DND-41 (cell line): ENCODE data around the gene MANF.

ENCODE experiments used
- ATAC-seq: fragments of 200-7000 bp; cut with Tn5 transposase; 3 replicates; pipeline ENCODE4 v1.9.1; 2021; ENCODE audit warnings: low read depth; ENCODE audit not compliant: insufficient read depth
- DNase-seq: peaks from one replicate; pipeline ENCODE4 v3.0.0-alpha.2; 2020
- H2AFZ ChIP-seq: 2 replicates; pipeline ENCODE4 v1.6.0; 2012; ENCODE audit warnings: low read depth, low read length
- H3K27ac ChIP-seq: 2 replicates; pipeline ENCODE4 v1.5.1; 2012; ENCODE audit warnings: low read length, inconsistent platforms
- H3K27me3 ChIP-seq: fragments of 200-600 bp; sonication (generic); 2 replicates; pipeline ENCODE4 v1.6.0; 2012; ENCODE audit warnings: low read length, mild to moderate bottlenecking, inconsistent platforms; ENCODE audit not compliant: insufficient read depth, poor library complexity
- H3K36me3 ChIP-seq: 2 replicates; pipeline ENCODE4 v1.5.1; 2012; ENCODE audit warnings: low read length, inconsistent platforms; ENCODE audit not compliant: insufficient read depth
- H3K4me1 ChIP-seq: 2 replicates; pipeline ENCODE4 v1.5.1; 2012; ENCODE audit warnings: mild to moderate bottlenecking, low read length; ENCODE audit not compliant: insufficient read depth
- H3K4me2 ChIP-seq: 2 replicates; pipeline ENCODE4 v1.6.0; 2012; ENCODE audit warnings: mild to moderate bottlenecking, moderate library complexity, low read length, inconsistent platforms; ENCODE audit not compliant: insufficient read depth
- H3K4me3 ChIP-seq, 2 experiments: fragments of 200-600 bp in 1 of 2; shearing (Covaris generic) in 1 of 2; 2 replicates each; pipeline ENCODE4 v1.5.1; 2012 to 2016; ENCODE audit warnings: inconsistent platforms in 2 of 2, low read length in 2 of 2, mild to moderate bottlenecking in 2 of 2, low read depth in 1 of 2, moderate library complexity in 1 of 2
- H3K79me2 ChIP-seq: 2 replicates; pipeline ENCODE4 v1.6.0; 2012; ENCODE audit warnings: low read length, inconsistent platforms; ENCODE audit not compliant: insufficient read depth
- H3K9ac ChIP-seq: 2 replicates; pipeline ENCODE4 v1.6.0; 2012; ENCODE audit warnings: low read depth, mild to moderate bottlenecking, inconsistent platforms, low read length, moderate library complexity
- H3K9me3 ChIP-seq: 2 replicates; pipeline ENCODE4 v1.5.1; 2012; ENCODE audit warnings: low read length, moderate library complexity, mild to moderate bottlenecking, inconsistent platforms; ENCODE audit not compliant: insufficient read depth, severe bottlenecking
- H4K20me1 ChIP-seq: 2 replicates; pipeline ENCODE4 v1.6.0; 2012; ENCODE audit warnings: low read length; ENCODE audit not compliant: insufficient read depth
- EZH2 ChIP-seq: IDR thresholded peaks from 3 replicates; pipeline ENCODE4 v1.6.1; 2012; ENCODE audit warnings: borderline replicate concordance, low read depth, mild to moderate bottlenecking, moderate library complexity, low read length, inconsistent platforms; ENCODE audit not compliant: severe bottlenecking
- TF ChIP-seq, protein P1 (sequence below): IDR thresholded peaks from 2 replicates; pipeline ENCODE4 v1.5.1; 2012; ENCODE audit warnings: borderline replicate concordance, low read length, moderate library complexity, mild to moderate bottlenecking; ENCODE audit not compliant: poor library complexity, severe bottlenecking; ENCODE audit errors: extremely low read depth

MANF gene

DNA sequence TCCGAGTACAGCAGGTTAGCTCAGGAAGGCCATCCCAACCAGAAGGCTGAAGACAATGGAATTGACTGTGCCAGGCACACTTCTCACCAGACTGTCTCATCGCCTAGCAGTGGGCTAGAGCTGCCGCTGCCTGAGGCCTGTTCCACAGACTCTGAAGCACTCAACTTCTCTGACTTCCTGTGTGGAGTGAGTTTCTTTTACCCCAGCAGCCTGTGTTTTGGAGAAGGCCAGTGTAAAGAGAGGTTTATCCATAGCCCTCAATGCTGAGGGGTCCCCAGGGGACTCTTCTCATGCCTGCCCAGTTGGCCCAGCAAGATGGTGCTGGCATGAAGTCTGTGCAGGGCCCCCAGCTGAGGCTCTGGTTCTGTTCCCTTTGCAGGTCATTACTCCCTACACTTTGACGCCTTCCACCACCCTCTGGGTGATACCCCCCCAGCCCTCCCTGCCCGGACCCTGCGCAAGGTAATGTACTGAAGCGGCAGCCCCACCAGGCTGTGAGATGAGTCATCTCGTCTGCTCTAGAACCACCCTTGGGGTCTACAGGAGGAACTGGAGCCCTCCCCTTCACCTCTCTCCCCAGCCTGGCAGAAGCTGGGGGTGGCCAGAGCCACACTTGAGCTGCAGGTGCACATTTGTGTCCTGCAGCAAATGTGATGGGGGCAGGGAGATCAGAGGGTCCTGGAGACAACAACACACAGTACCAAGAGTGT, 5.2 kb upstream of the MANF start:
- DNase-seq: no peak
- Histone ChIP-seq H4K20me1 (no peaks in the 10 kb centered on the region), H3K4me3 (no peak overlapping the region), H3K27me3 (peaks cover 3% of the 10 kb centered on the region), H3K9me3 (no peaks in the 10 kb centered on the region), H3K27ac (no peak overlapping the region), H3K4me1 (peaks cover 13% of the 10 kb centered on the region), H3K4me2 (no peak overlapping the region), H3K36me3 (no peaks in the 10 kb centered on the region; the same call in 1 of the 2 replicates), H3K9ac (no peak overlapping the region), H3K79me2 (peaks cover 16% of the 10 kb centered on the region), H2AFZ (no peak overlapping the region)
- no peak for ATAC-seq
- TF ChIP-seq EZH2: no peak
- TF ChIP-seq, protein P1, sequence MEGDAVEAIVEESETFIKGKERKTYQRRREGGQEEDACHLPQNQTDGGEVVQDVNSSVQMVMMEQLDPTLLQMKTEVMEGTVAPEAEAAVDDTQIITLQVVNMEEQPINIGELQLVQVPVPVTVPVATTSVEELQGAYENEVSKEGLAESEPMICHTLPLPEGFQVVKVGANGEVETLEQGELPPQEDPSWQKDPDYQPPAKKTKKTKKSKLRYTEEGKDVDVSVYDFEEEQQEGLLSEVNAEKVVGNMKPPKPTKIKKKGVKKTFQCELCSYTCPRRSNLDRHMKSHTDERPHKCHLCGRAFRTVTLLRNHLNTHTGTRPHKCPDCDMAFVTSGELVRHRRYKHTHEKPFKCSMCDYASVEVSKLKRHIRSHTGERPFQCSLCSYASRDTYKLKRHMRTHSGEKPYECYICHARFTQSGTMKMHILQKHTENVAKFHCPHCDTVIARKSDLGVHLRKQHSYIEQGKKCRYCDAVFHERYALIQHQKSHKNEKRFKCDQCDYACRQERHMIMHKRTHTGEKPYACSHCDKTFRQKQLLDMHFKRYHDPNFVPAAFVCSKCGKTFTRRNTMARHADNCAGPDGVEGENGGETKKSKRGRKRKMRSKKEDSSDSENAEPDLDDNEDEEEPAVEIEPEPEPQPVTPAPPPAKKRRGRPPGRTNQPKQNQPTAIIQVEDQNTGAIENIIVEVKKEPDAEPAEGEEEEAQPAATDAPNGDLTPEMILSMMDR: no peak

DNA sequence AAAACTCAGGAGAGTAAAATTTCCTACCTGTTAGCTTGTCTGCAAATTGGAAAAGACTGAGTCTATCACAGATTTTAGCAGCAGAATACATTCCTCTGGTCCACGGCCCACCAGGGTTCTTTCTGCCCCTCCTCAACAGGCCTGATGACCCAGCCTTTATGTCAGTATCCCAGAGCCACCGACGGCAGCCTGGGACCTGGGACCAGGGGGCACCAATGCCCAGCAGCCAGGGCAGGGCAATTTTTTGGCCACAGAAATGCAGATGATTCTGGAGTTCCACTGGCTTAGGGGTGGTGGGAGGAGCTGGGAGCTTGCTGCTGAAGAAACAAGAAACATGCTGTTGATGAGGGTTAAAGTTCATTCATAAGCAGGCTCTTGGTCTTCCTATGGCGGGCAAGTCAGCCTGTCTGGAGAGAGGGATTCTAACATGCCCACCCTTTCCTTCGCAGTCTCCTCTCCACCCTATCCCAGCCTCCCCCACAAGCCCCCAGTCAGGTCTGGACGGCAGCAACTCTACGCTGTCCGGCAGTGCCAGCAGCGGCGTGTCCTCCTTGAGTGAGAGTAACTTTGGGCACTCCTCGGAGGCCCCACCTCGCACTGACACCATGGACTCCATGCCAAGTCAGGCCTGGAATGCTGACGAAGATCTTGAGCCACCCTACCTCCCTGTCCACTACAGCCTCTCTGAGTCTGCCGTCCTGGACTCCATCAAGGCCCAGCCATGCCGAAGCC, 4.3 kb upstream of the MANF start:
- Histone ChIP-seq H3K27ac (no peak overlapping the region), H3K27me3 (peaks cover 3% of the 10 kb centered on the region), H3K9ac (no peak overlapping the region), H2AFZ (no peak overlapping the region), H3K79me2 (peaks cover 24% of the 10 kb centered on the region), H3K4me1 (peaks cover 15% of the 10 kb centered on the region), H3K4me2 (no peak overlapping the region), H3K9me3 (no peaks in the 10 kb centered on the region), H3K4me3 (no peak overlapping the region), H4K20me1 (peaks cover 2% of the 10 kb centered on the region; the same call in 1 of the 2 replicates), H3K36me3 (peaks cover under 1% of the 10 kb centered on the region; the same call in 1 of the 2 replicates)
- DNase-seq: no peak
- TF ChIP-seq, protein P1: no peak
- TF ChIP-seq EZH2: no peak
- ATAC-seq: no peak

DNA sequence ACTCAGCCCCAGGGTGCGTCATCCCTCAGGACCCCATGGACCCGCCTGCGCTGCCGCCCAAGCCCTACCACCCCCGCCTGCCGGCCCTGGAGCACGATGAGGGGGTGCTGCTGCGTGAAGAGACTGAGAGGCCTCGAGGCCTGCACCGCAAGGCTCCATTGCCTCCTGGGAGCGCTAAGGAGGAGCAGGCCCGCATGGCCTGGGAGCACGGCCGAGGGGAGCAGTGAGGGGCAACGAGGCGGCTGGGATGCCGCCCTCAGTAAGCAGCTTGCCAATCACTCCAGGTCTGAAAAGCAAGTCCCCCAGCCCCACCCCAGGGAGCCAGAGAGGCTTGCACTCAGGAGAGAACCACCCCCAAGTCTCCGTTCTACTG, 3.8 kb upstream of the MANF start:
- H3K4me3 ChIP-seq: no peak overlapping the region
- H3K36me3 ChIP-seq: peaks cover 6% of the 10 kb centered on the region; the same call in 1 of the 2 replicates
- ATAC-seq (no peak), DNase-seq (no peak)
- H3K4me2 ChIP-seq: no peak overlapping the region
- no peak overlapping the region for H3K27ac ChIP-seq
- TF ChIP-seq EZH2: no peak
- TF ChIP-seq, protein P1: no peak
- H3K27me3 ChIP-seq: peaks cover 2% of the 10 kb centered on the region
- H2AFZ ChIP-seq: no peak overlapping the region
- no peaks in the 10 kb centered on the region for H3K9me3 ChIP-seq
- H3K4me1 ChIP-seq: peaks cover 20% of the 10 kb centered on the region
- no peak overlapping the region for H3K9ac ChIP-seq
- H4K20me1 ChIP-seq: peaks cover 8% of the 10 kb centered on the region; the same call in 1 of the 2 replicates
- H3K79me2 ChIP-seq: peaks cover 29% of the 10 kb centered on the region
